HTERT RPE-1 (cell line): ENCODE measurements around the gene NDP.

Experiments used
- in situ Hi-C: fragments of 300-500 bp; cut with MboI; formaldehyde crosslinking; loops from 4 replicates; pipeline ENCODE4 v1.14.3; 2020; ENCODE audit warnings: low sequenced_read_pairs

The NDP gene

DNA sequence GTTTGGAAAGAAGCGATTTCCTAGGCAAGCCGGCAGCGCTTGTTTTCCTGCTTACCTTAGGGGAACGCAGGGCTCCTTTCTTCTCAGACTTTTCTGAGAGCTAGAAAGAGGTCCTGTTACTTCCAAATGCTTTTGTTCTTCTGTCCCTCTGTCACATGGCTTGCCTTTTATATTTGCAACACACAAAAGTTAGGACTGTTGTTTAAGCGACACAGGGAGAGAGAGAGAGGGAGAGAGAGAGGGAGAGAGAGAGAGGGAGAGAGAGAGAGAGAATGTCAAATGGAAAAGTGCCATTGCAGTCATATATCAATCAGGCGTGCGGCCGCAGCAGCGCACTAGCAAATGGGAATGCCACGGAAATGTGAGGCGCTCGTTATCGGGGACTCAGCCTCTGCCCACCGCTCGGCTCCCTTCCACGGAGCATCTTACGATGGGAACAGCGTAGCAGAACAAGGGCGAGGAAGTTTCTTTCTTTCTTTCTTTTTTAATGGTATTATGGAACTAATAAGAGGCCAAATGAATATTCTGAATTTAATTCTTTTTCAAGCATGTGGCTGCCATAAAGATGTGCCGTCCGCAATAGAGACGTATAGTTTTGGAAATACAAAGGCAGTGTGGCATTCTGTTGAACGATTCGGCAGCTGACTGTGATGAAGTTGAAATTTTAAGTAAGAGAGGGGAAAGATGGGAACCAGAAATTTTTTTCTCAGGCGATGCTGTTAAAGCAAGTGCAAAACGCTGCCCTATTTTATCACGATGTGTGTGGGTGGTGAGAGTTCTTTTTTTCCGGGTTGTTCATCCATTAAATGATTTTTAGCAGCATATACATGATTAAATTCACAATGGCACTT is at the start of gene NDP:
Gene NDP, minus strand, starts transcription at position 142 of the 851 bp plus-strand sequence. CDS start 14,745 bp downstream, outside the sequence.
- in situ Hi-C loops, result no loop called here

DNA sequence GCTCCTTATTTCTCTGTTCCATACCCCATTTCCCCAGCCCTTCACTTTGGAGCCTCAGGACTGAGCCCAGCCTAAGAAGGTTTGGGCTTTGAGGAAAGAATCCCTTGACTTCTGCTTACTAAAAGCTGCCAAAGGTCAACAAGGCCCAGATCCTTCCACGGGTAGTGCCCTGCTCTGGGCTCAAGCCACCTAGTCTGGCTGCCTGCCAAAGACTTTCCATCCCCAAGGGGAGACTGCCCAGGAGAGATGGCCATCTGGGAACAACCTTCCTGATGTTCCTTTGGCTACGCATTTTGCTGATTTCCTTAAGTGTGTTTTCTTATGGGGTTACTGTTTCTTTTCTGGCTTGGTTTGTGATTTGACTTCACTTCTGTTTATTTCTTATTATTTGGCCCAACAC is 49.8 kb upstream of the NDP start:
- in situ Hi-C loops, result no loop called here

DNA sequence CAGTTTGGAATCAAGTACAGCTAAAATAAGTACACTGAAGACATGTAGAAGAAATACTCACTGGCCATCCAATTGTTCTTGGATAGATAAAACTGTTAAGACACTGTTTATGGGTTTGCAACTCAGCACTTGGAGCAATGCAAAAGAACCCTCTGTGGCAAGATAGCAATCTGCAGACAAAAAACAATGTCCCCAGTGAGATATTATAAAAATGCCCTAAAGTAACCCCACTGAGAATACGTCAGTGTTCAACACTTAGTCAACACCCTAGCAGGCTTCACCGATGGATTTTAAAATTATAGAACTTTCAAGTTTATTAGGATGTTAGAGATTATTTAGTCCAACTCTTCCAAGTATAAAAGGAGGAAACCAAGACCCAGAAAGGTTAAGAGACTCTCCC is 47.5 kb upstream of the NDP start:
- in situ Hi-C loops, result no loop called here

GRCh38 chrX:44019911-44020310 is 46.7 kb upstream of the NDP start:
- in situ Hi-C loops, result no loop called here

- in situ Hi-C loops, result no loop called here
Measured at GRCh38 chrX:44017676-44018075, 44.5 kb upstream of the NDP start.

- in situ Hi-C loops, result no loop called here
Measured at GRCh38 chrX:44016906-44017305, 43.7 kb upstream of the NDP start.

GRCh38 chrX:44012484-44013096 is 39.4 kb upstream of the NDP start:
- in situ Hi-C loops, result no loop called here

GRCh38 chrX:44011506-44011905 is 38.3 kb upstream of the NDP start:
- in situ Hi-C loops, result no loop called here

GRCh38 chrX:44010626-44011025 is 37.4 kb upstream of the NDP start:
- in situ Hi-C loops, result no loop called here

DNA sequence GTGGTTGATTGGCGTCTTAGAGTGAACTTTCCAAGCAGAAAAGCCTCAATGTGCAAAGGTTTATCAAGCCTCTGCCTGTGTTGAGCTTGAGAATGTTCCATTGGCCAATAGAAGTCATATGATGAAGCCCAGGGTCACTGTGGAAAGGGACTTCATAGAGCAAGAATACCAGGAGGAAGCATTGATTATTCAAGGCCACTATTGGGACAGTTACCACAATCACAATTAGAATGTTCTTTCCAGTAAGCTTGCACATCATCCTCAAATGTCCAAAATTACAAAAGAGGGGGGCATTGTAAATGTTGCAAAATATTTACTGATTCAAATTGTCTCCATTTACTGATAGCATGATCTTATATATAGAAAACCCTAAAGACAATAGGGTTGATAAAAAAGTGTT is 32.9 kb upstream of the NDP start:
- in situ Hi-C loops, result no loop called here

DNA sequence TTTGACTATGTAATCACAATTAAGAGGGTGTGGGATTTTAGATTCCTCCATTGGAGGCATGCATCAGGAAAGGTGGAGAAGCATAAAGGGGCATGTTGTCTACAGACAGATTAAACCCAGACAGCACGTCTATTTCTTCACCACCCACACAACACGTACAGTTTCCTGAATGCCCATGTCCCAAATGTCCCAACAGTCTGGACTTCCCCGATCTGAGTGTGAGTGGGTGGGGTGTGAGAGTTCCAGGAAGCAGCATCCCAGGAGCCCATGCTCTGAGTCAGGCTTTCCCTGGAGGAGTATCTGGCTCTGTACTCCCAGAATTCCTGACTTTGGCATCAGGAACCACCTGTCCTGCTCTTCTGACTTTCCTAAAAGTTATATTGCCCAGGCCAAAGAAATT is 30.8 kb upstream of the NDP start:
- in situ Hi-C loops, result no loop called here

DNA sequence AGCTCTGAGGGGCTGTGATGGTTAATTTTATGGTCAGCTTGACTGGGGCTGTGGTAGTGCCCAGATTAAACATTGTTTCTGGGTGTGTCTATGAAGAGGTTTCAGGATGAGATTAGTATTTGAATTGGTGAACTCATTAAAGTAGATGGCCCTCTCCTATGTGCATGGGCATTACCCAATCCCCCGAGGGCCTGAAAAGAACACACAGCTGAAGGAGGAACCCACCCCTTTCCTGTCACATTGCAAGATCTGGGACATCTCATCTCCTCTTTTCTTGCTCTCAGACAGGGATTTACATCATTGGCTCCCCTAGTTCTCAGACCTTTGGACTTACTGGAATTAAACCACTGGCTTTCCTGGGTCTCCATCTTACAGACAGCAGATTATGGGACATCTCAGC is 29.4 kb upstream of the NDP start:
- in situ Hi-C loops, result no loop called here

- in situ Hi-C loops, result no loop called here
Measured at GRCh38 chrX:43998374-43998773, 25.2 kb upstream of the NDP start.

DNA sequence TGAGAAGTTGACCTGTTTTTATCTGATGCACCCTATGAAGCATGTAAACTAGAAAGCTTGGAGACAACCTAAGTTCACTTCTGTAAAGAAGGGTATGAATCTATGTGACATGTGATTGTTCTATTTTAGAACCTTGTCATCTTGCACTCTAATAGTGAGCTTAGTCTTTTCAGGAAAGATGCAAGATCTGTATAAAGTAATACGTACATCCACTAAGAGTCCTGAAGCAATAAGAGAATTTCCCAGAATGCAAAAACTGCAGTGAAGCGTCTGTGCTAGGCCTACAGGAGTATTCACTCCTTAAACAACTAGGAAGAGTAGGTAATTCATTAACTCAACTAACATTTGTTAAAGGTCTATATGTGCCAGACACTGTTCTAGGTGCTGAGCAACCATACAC is 23.3 kb upstream of the NDP start:
- in situ Hi-C loops, result no loop called here

DNA sequence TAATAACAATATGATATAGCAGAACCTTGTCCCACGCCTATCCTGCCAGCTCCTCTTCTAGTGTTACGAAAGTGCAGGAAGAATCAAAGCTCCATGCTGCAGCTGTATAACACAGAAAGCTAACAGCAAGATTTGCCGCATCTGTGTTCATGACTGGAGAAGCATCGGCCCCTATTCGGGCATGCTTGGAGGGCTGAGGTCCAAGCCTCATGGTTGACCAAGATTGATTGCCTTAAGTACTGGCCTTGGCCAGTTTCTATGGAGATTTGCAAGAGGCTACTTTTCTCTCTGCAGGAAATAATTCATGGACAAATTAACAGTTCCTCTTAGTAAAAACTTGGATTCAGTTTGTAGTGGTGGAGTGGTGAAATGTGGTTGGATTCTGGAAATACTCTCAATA is 12.9 kb upstream of the NDP start:
- in situ Hi-C loops, result no loop called here

- in situ Hi-C loops, result no loop called here
Measured at GRCh38 chrX:43985511-43985910, 12.3 kb upstream of the NDP start.

- in situ Hi-C loops, result no loop called here
Measured at GRCh38 chrX:43978226-43978625, 5.0 kb upstream of the NDP start.

DNA sequence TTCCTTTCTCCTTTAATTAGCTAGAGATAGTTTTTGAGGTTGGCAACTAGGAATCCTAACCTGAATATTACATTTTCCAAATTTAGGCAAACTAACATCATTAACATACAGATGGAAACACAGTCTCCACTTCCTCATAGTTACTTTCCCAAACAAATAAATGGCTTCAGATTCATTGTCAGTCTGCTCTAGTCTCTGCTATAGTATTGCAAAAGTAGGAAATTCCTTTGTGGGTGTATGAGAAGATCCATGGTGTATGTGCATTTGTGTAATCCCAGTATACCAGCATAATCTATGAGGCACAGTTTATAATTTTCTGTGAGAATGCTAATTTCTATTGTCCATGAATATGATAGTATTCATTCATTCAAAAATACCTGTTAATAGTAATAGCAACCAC is 3.0 kb upstream of the NDP start:
- in situ Hi-C loops, result no loop called here

DNA sequence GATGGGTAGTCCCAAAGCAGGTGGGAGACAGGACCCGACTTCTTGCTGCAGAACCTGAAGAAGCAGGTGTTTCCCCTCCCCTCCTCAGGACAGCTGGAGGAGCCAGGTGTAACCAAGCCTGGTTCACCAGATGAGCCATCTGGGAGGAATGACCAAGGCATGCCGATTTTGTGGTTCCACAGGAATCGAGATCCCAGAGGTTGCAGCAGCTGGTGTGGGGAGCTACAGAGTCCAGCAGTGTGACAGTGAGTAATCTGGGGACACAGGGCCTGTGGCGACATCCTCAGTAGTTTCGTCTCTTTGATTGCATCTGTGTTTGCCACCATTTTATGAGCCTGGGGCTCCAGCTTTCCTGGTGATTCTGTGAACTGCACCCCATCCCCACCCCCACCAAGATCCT is 2.6 kb upstream of the NDP start:
- in situ Hi-C loops, result no loop called here

DNA sequence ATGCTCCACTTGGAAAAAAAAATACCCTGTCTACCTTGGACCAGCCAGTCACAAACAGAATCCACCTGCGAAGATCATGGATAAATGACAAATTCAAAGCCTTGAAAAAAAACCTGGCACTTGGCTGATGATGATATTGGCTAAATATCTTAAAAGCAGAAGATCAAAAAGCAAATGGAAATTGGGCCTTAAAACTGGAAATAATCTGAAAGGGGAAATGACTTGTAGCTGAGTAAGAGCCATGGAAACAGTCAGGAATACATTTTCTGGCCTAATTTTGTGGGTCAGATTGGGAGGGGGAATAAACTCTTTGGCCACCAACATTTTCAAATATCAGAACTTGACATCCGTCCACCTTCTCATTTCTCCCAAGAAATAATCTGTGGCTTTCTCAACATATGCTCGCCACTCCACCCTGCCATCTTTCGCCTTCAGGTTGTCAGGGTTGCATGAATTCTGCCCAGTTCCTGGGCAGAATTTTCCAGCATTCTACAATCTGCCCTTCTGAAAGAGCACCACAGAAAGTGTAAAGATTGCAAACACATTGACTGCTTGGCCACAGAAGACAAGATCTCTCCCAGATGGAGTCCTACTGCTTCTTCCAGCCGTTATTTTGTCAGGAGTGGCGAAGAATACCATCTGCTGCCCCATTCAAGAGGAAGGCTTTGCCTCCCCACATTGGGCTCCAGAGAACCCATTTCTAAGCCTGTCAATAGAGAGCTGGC is 1.7 kb upstream of the NDP start:
- in situ Hi-C loops, result no loop called here

DNA sequence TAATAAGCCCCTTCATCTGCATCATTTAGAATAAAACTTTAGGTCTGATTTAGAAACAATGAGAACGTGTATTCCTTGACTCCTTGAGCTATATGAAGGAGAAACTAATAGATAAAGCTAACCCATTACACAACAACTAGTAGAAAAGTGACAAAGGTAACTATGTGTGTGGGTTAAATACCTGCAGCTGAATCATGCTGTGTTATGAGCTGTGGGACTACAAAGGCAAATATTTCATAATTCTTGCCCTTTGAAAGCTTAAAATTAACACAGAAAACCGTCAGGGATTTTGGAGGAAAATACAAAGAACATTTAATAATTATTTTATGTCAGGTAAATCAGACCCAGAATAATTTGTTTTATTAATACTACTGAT is 898 bp upstream of the NDP start:
- in situ Hi-C loops, result no loop called here
